Sigmoid colon (tissue), 7 donors: ENCODE measurements around the gene FBLN2. TPM values are rescaled to one million over a fixed set of nuclear protein-coding genes. Genes with fewer than 3 reads are reported as not detected.

Experiments used
- DNase-seq: peaks from one replicate; pipeline ENCODE4 v3.0.0-alpha.2; 2019
- H3K27ac ChIP-seq, 4 donors: fragments of 200-600 bp; sonication (generic); one replicate each; pipeline ENCODE4 v1.5.1; 2016 to 2019; ENCODE audit warnings: mild to moderate bottlenecking in 1 of 4
- H3K27me3 ChIP-seq, 3 donors: fragments of 200-600 bp; sonication (generic); one replicate each; pipeline ENCODE4 v1.5.1; 2019; ENCODE audit warnings: mild to moderate bottlenecking in 1 of 3
- H3K36me3 ChIP-seq, 4 donors: fragments of 200-600 bp; sonication (generic); one replicate each; pipeline ENCODE4 v1.5.1; 2016 to 2019
- H3K4me1 ChIP-seq, 4 donors: fragments of 200-600 bp; sonication (generic); one replicate each; pipeline ENCODE4 v1.5.1; 2017 to 2019
- H3K4me3 ChIP-seq, 4 donors: fragments of 200-600 bp; sonication (generic); one replicate each; pipeline ENCODE4 v1.5.1; 2017 to 2019; ENCODE audit warnings: mild to moderate bottlenecking in 2 of 4, moderate library complexity in 1 of 4
- H3K9me3 ChIP-seq, 4 donors: fragments of 200-600 bp in 3 of 4; sonication (generic) in 3 of 4; one replicate each; pipeline versions ENCODE4 v1.5.1 to v1.6.1; 2013 to 2019
- CTCF ChIP-seq, 4 experiments: fragments of 450-650 bp in 3 of 4; fragments of 200-600 bp in 1 of 4; IDR thresholded peaks; one replicate each; pipeline ENCODE4 v1.5.1; 2016 to 2019; ENCODE audit warnings: antibody characterized with exemption in 4 of 4, mild to moderate bottlenecking in 3 of 4, moderate library complexity in 2 of 4
- EP300 ChIP-seq, 4 donors: sonication (generic); formaldehyde crosslinking; IDR thresholded peaks; one replicate each; pipeline ENCODE4 v1.6.1; 2017; ENCODE audit warnings: antibody characterized with exemption in 4 of 4
- POLR2A ChIP-seq, 2 donors: fragments of 450-650 bp; IDR thresholded peaks; one replicate each; pipeline ENCODE4 v1.6.1; 2016; ENCODE audit warnings: antibody characterized with exemption in 2 of 2, mild to moderate bottlenecking in 2 of 2, moderate library complexity in 2 of 2
- POLR2AphosphoS5 ChIP-seq, 4 donors: sonication (generic); formaldehyde crosslinking; IDR thresholded peaks; one replicate each; pipeline ENCODE4 v1.6.1; 2017; ENCODE audit warnings: antibody characterized with exemption in 4 of 4
- WGBS, 2 donors: extraction: QIAGEN DNeasy Blood & Tissue Kit; methylation state at CpG; one replicate each; pipeline ENCODE4 v1.1.7; 2013; 5-methylcytosine and 5-hydroxymethylcytosine counted together
- intact Hi-C: fragments of 100-400 bp; cut with DNase I; formaldehyde crosslinking; loops from one replicate; pipeline ENCODE4 v1.15.1; 2023
- polyA plus RNA-seq, 3 donors: library from polyadenylated mRNA; stranded (reverse); fragments of 200-250 nt; gene quantifications; one replicate each; pipeline ENCODE4 v1.2.3, GENCODE V29; 2013
- total RNA-seq, 4 donors: library from RNA; depleted of rRNA; stranded (reverse); fragments of >200 nt; gene quantifications; one replicate each; pipeline ENCODE4 v1.1.0, GENCODE V29; 2016
- donor health status: healthy with polysubstance abuse.
- donor health status: Bipolar disorder and iron deficiency.
- donor health status: healthy.

The FBLN2 gene
- total and polyA plus RNA-seq, 7 donors, result 1.2 to 134 (median 18.7) TPM

GRCh38 chr3:13587442-13587841 is 38.5 kb downstream of the FBLN2 start:
- Histone ChIP-seq H3K27me3 (no peaks in the 10 kb centered on the region), H3K4me3 (no peak overlapping the region), H3K9me3 (no peaks in the 10 kb centered on the region), H3K36me3 (no peaks in the 10 kb centered on the region), H3K27ac (no peak overlapping the region), H3K4me1 (no peaks in the 10 kb centered on the region)
- intact Hi-C loops, result no loop called here
- TF ChIP-seq POLR2AphosphoS5 (IDR thresholded peaks at IDR 0.05) (no peak), EP300 (IDR thresholded peaks at IDR 0.05) (no peak), POLR2A (IDR thresholded peaks at IDR 0.05) (no peak), CTCF (IDR thresholded peaks at IDR 0.05) (no peak)
- 71 to 73% methylated on average over 3 of the region's 3 CpGs for WGBS, 2 donors
- peak; percentile 24 for DNase-seq

GRCh38 chr3:13588221-13588701 is 39.3 kb downstream of the FBLN2 start:
- Histone ChIP-seq H3K27ac (no peak overlapping the region), H3K4me1 (no peaks in the 10 kb centered on the region), H3K36me3 (no peaks in the 10 kb centered on the region), H3K27me3 (no peaks in the 10 kb centered on the region), H3K9me3 (no peaks in the 10 kb centered on the region), H3K4me3 (no peak overlapping the region)
- WGBS, 2 donors, result 89 to 93% methylated on average over 16 of the region's 16 CpGs
- DNase-seq, result peak; percentile 52
- TF ChIP-seq EP300 (IDR thresholded peaks at IDR 0.05) (no peak), POLR2AphosphoS5 (IDR thresholded peaks at IDR 0.05) (no peak)
- intact Hi-C loops, result no loop called here

DNA sequence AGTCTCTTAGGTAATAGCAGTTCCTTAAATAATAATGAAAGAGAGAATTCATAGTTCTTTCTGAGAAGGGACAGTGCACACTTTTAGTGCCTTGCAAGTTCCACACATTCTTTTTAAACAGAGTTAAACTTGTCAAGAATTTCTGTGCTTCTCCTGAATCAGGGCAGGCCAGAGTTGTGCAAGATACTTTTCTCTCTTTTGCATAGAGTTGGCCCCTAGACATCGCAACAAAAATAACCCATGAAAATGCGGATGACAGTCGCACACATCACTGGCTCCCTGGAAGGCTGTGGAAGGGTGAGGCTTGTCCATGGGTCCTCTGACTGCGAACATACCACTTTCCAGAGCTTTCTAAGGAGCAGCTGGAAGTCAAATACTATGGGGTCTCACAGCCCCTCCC is 40.1 kb downstream of the FBLN2 start:
- WGBS, 2 donors, result 91 to 92% methylated on average over 4 of the region's 4 CpGs
- Histone ChIP-seq H3K9me3 (no peaks in the 10 kb centered on the region), H3K4me3 (no peak overlapping the region), H3K27ac (no peak overlapping the region), H3K4me1 (no peaks in the 10 kb centered on the region), H3K36me3 (no peaks in the 10 kb centered on the region), H3K27me3 (no peaks in the 10 kb centered on the region)
- TF ChIP-seq POLR2A (IDR thresholded peaks at IDR 0.05), result no peak
- TF ChIP-seq CTCF (IDR thresholded peaks at IDR 0.05), result no peak
- TF ChIP-seq EP300 (IDR thresholded peaks at IDR 0.05), result no peak
- TF ChIP-seq POLR2AphosphoS5 (IDR thresholded peaks at IDR 0.05), result no peak
- DNase-seq, result peak; percentile 14
- intact Hi-C loops, result no loop called here

DNA sequence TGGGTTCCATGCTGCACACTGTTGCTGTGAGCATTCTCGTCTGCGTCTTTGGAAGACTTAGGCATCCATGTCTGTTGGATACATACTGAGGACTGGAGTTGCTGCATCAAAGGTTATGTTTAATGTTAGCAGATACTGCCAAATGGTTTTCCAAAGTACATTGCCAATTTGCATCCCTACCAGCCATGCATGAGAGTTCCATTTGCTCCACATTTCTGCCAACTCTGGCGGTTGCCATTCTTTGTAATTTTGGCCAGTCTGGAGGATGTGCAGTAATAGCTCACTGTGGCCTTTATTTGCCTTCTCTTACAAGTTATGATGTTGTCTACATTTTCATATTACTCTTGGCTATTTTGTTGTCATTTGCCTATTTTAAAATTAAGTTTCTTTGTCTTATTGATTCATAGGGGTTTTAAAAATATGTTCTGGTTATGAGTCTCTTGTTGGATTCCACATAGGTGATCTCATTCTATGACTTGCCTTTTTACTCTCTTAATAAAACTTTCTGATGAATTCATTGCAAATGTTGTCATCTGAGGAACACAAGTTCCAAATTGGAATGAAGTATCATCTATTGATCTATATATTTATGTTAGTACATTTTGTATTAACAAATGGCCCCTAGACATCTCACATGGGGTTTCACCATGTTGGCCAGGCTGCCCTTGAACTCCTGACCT is 42.1 kb downstream of the FBLN2 start:
- no peaks in the 10 kb centered on the region for H3K4me1 ChIP-seq
- H3K4me3 ChIP-seq, result no peak overlapping the region
- no peaks in the 10 kb centered on the region for H3K36me3 ChIP-seq
- TF ChIP-seq EP300 (IDR thresholded peaks at IDR 0.05) (no peak), POLR2AphosphoS5 (IDR thresholded peaks at IDR 0.05) (no peak), POLR2A (IDR thresholded peaks at IDR 0.05) (no peak), CTCF (IDR thresholded peaks at IDR 0.05) (no peak)
- no peak overlapping the region for H3K27ac ChIP-seq
- WGBS, 2 donors, result 93 to 94% methylated on average over 3 of the region's 3 CpGs
- intact Hi-C loops, result no loop called here
- no peaks in the 10 kb centered on the region for H3K27me3 ChIP-seq
- H3K9me3 ChIP-seq, result no peaks in the 10 kb centered on the region
- peak; percentile 2 for DNase-seq

DNA sequence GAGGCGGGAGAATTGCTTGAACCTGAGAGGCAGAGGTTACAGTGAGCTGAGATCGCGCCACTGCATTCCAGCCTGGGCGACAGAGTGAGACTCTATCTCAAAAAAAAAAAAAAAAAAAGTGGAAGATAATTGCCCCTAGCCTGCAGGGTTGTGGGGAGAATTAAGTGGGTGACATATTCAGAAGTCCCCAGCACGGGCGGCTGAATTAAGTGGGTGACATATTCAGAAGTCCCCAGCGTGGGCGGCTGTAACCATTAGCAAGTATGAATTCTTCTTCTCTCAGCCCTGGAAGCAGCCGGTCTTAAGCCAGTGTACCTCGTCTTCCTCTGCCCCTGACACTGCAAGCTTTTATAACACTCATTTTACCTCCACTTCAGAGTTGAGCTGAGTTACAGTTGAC is 44.7 kb downstream of the FBLN2 start:
- H3K4me1 ChIP-seq, result no peaks in the 10 kb centered on the region
- no peaks in the 10 kb centered on the region for H3K9me3 ChIP-seq
- peak; percentile 22 for DNase-seq
- H3K27ac ChIP-seq, result no peak overlapping the region
- intact Hi-C loops, result no loop called here
- 87 to 91% methylated on average over 10 of the region's 10 CpGs for WGBS, 2 donors
- no peak overlapping the region for H3K4me3 ChIP-seq
- peaks cover 0 to 3% (median 0%) of the 10 kb centered on the region in 3 donors for H3K27me3 ChIP-seq
- no peaks in the 10 kb centered on the region for H3K36me3 ChIP-seq
- TF ChIP-seq EP300 (IDR thresholded peaks at IDR 0.05) (no peak), CTCF (IDR thresholded peaks at IDR 0.05) (no peak), POLR2A (IDR thresholded peaks at IDR 0.05) (no peak), POLR2AphosphoS5 (IDR thresholded peaks at IDR 0.05) (no peak)
